SIG-M5 treated with dmso at 0.1 percent for 504 hours (cell line): Measurements from ENCODE around the gene TPPP3.
A peak's percentile ranks its signal among the peaks of the same experiment; 100 is the strongest.
"Not testable (repeated sequence)": the region's sequence is repeated elsewhere in the genome, so short reads cannot be mapped to it uniquely, and the experiment has no call there.

Experiments
- DNase-seq: peaks from one replicate; lab custom pipeline; 2025; ENCODE audit not compliant: unreplicated experiment; lab: John Stamatoyannopoulos, UW

TPPP3 gene

GRCh38 chr16:67390816-67391423, 2.4 kb downstream of the TPPP3 start:
- DNase-seq, result no peak

GRCh38 chr16:67389911-67390815, 3.1 kb downstream of the TPPP3 start:
- DNase-seq, result peak; percentile 78

DNA sequence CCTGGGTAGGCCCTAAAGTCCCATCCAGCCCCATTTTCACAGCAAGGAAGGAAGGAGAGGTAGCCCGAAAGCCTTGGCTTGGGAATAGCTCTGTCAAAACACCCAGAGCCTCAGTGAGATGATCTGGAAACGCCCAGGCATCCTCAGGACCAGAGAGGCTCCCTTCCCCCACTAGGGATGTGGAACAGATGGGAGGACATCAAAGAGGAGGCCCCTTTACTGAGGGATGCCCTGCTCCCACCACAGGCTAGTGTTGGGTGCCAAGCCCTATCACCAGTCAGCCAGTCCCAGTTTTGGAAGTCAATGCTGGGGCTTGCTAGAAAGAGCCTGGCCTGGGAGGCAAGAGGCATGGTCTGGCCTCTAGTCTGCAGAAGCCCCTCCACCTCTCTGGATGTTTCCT, 4.7 kb downstream of the TPPP3 start:
- no peak for DNase-seq

DNA sequence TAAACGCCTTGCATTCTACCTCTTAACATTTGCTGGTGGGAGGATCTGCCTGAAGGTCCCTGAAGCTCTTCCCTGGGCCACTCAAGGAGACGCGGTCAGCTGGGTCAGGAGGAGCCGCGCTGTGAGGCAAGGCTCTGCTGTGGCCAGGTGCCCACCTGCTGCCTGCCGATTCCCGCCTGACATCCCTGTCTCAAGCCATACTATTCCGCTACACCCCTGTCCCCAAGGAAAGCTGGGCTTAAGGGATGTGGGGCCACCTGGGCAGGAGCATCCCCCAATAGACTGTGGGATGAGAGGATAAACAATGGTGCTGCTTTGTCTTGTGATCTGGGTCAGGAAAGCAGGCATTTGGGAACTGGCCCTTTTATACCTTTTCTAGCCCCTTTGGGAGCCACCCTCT, 5.1 kb downstream of the TPPP3 start:
- DNase-seq, result no peak

- no peak for DNase-seq
Measured at GRCh38 chr16:67387479-67388079, 5.7 kb downstream of the TPPP3 start.

GRCh38 chr16:67386861-67387455, 6.3 kb downstream of the TPPP3 start:
- DNase-seq, result no peak

- DNase-seq, result no peak
Measured at GRCh38 chr16:67384778-67385510, 8.4 kb downstream of the TPPP3 start.

GRCh38 chr16:67383284-67383683, 10.0 kb downstream of the TPPP3 start:
- no peak for DNase-seq

DNA sequence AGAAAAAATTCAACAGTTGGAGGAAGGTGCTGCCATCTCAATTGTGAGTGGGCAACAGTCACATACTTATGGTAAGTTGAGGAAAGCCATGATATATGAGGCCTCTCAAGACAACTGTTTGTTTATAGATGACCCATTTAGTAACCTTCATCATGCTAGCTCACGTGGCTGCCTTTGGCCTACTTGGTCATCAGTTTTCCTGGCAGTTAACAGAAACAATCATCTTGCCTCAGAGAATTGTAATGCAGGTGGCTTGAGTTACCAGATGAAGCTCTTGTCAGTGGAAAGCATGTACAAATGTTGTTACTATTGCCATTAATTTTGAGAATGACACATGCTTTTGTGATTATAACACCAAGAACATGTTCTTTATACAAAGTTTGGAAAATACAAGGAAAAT, 14.7 kb downstream of the TPPP3 start:
- DNase-seq, result no peak

- DNase-seq, result not testable (repeated sequence)
Measured at GRCh38 chr16:67376012-67376411, 17.3 kb downstream of the TPPP3 start.

DNA sequence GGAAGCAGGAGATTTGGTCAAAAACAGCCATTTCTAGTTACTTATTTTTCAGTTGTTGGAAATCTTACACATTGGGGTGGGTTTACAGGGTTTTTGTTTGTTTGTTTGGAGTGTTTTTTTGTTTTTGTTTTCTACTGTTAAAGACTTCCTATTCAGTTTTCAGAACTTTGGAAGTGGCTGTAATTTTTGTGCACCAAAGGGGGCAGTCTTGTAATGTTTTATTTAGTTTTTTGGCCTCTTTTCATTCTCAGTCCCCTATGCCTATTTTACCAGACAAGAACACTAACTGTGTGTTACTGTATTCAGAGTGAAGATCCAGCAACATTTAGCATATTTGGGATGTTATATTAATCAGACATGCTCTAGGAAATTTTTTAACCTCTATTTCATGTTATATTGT, 20.6 kb downstream of the TPPP3 start:
- DNase-seq, result peak; percentile 11

DNA sequence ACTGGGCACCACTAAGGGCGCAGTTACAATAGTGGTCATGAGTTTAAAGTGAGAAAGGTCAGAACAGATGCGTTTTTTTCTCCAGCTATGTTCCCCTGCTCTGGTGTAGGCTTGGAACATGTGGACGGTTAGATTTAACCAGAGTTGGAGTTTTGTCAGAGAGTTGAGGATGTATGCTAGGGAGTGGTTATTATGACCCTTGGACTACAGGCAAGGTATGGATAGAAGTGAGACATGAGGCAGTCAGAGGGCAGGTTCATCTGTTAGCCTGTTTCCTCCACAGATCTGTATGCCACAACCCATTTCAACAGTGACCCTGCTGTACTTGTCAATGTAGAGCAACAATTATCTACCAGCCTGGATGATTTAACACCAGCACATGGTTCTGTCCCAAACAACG, 22.6 kb downstream of the TPPP3 start:
- no peak for DNase-seq

DNA sequence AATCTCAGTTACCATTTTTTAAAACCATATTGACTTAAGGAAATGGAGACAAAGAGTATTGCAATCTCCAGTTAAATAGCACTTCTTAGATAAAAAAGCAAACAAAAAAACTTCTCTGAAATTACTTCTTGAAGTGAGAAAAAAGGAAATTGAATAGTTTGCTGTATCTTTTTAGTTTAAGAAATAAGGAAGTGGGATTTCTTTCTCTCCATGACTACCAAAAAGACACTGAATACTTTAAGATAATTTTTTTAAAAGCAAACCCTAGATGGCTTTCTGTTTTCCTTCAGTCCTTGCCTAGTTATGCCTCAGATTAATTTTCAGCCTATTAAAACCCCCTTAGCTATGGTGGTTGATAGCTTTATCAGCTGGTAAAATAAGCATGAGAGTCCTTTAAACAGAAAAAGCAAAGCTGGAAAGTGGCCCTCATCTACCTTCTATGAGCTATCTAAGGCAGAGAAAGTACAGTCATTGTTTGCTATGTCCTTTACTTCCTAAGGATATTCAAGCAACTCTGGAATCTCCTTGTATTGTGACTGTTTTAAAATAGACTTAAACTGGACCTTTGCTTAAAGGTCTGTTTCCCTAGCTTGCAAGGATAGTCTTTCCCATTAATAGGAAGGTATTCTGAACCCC, 28.6 kb downstream of the TPPP3 start:
- DNase-seq, result peak; percentile 14

GRCh38 chr16:67361038-67361437, 32.3 kb downstream of the TPPP3 start:
- no peak for DNase-seq

- not testable (repeated sequence) for DNase-seq
Measured at GRCh38 chr16:67359540-67360269, 33.6 kb downstream of the TPPP3 start.

DNA sequence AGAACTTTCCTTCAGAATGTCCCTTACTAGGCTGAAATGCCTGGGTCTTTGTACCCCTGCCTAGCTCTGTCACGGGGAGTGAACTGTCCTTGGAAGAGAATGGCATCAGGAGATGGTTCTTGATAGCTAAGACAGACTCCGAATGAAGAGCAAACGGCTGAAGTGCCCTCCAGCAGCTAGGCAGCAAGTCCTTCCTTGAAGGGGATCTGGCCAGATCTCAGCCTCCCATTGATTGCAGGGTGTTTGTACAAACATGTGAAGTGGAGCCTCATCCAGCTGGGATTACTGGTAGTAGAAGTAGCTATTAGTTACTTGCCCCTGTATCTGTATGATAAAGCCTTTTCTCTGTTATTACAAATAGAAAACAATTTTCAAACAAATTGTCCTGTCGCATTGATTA, 35.7 kb downstream of the TPPP3 start:
- no peak for DNase-seq

GRCh38 chr16:67356396-67356795, 36.9 kb downstream of the TPPP3 start:
- DNase-seq, result no peak

- DNase-seq, result not testable (repeated sequence)
Measured at GRCh38 chr16:67352463-67352862, 40.8 kb downstream of the TPPP3 start.

DNA sequence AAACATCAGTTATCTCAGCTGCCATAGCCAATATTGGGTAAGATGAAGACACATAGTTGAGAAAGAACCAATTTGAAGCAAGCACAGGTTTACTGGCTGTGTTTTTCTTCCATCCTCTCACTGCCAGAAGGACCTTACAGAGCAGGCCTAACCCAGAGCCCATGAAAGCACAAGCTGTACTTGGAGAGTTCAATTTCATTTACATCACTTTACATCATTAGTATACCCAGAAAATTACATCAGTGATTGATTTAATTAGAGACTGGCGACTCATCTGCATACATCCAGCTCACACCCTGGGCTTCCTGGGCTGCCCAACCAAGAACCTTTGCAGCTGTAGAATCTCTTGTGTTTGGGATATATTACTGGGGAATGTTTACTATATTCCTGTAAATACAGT, 43.0 kb downstream of the TPPP3 start:
- DNase-seq, result no peak

DNA sequence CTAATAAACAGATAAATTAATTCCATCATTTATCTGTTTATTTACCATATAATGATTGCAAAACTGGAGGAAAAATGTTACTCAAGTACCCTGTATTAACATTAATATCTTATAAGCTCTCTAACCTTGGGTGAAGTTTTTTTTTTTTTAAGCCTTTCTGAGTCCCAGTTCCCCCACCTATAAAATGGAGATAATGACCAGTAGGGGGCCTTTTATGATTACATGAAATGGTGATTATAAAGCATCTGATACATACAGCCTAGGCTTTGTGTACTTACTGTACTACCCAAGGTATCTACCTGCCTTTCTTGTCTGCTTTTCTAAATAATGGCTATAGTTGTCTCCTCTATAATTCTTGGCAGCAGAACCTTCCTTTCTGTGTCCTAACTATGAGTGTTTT, 44.1 kb downstream of the TPPP3 start:
- DNase-seq, result peak; percentile 45
